Gastroesophageal sphincter (tissue), 3 donors: Measurements from ENCODE around the gene MYH6.
A peak's percentile ranks its signal among the peaks of the same experiment; 100 is the strongest.

Experiments
- EP300 ChIP-seq: sonication (generic); formaldehyde crosslinking; IDR thresholded peaks from one replicate; pipeline ENCODE4 v1.6.1; 2017; ENCODE audit warnings: antibody characterized with exemption, mild to moderate bottlenecking
- POLR2A ChIP-seq, 2 donors: fragments of 450-650 bp; IDR thresholded peaks; one replicate each; pipeline ENCODE4 v1.6.1; 2017; ENCODE audit warnings: antibody characterized with exemption in 2 of 2, mild to moderate bottlenecking in 2 of 2, moderate library complexity in 1 of 2
- POLR2AphosphoS5 ChIP-seq: sonication (generic); formaldehyde crosslinking; IDR thresholded peaks from one replicate; pipeline ENCODE4 v1.6.1; 2017; ENCODE audit warnings: antibody characterized with exemption
- TF ChIP-seq, protein P1 (sequence below), 4 experiments: fragments of 200-600 bp in 2 of 4; fragments of 450-650 bp in 2 of 4; sonication (generic) in 1 of 4; IDR thresholded peaks; one replicate each; pipeline ENCODE4 v1.5.1; 2017 to 2019; ENCODE audit warnings: antibody characterized with exemption in 4 of 4, mild to moderate bottlenecking in 2 of 4, moderate library complexity in 2 of 4

- TF ChIP-seq, protein P1, sequence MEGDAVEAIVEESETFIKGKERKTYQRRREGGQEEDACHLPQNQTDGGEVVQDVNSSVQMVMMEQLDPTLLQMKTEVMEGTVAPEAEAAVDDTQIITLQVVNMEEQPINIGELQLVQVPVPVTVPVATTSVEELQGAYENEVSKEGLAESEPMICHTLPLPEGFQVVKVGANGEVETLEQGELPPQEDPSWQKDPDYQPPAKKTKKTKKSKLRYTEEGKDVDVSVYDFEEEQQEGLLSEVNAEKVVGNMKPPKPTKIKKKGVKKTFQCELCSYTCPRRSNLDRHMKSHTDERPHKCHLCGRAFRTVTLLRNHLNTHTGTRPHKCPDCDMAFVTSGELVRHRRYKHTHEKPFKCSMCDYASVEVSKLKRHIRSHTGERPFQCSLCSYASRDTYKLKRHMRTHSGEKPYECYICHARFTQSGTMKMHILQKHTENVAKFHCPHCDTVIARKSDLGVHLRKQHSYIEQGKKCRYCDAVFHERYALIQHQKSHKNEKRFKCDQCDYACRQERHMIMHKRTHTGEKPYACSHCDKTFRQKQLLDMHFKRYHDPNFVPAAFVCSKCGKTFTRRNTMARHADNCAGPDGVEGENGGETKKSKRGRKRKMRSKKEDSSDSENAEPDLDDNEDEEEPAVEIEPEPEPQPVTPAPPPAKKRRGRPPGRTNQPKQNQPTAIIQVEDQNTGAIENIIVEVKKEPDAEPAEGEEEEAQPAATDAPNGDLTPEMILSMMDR (IDR thresholded peaks at IDR 0.05), result no peak
- TF ChIP-seq EP300 (no peak), POLR2A (IDR thresholded peaks at IDR 0.05) (peak in 1 of 2 donors; percentile 1), POLR2AphosphoS5 (peak; percentile 65)
Observed at GRCh38 chr14:23361320-23361719, 46.8 kb downstream of the MYH6 start.
